ENCODE data around the gene TPCN1.

The TPCN1 gene

GRCh38 chr12:113239811-113240331 is 18.6 kb downstream of the TPCN1 start:
- DNase-seq: peak in 5 of 51 donors; percentile 17 to 31 (median 18)

GRCh38 chr12:113240395-113240794 is 19.1 kb downstream of the TPCN1 start:
- DNase-seq: peak in 1 of 51 donors; percentile 18

- DNase-seq: peak in 1 of 51 donors; percentile 26
Measured at GRCh38 chr12:113241191-113242025, 20.1 kb downstream of the TPCN1 start.

- peak in 1 of 51 donors; percentile 21 for DNase-seq
Measured at GRCh38 chr12:113242026-113242418, 20.8 kb downstream of the TPCN1 start.

GRCh38 chr12:113242560-113242959 is 21.3 kb downstream of the TPCN1 start:
- DNase-seq: no peak

GRCh38 chr12:113244047-113244460 is 22.8 kb downstream of the TPCN1 start:
- DNase-seq: peak in 48 of 51 donors; percentile 20 to 91 (median 72)

GRCh38 chr12:113244478-113244958 is 23.3 kb downstream of the TPCN1 start:
- peak in 24 of 51 donors; percentile 22 to 83 (median 46) for DNase-seq

GRCh38 chr12:113245695-113246477 is 24.6 kb downstream of the TPCN1 start:
- DNase-seq: peak in 38 of 51 donors; percentile 23 to 79 (median 61)

- DNase-seq: peak in 2 of 51 donors; percentile 25 to 61
Measured at GRCh38 chr12:113246478-113247122, 25.3 kb downstream of the TPCN1 start.

- DNase-seq: peak in 7 of 51 donors; percentile 16 to 41 (median 32)
Measured at GRCh38 chr12:113247123-113248050, 26.1 kb downstream of the TPCN1 start.

- DNase-seq: no peak
Measured at GRCh38 chr12:113248051-113248825, 27.0 kb downstream of the TPCN1 start.

- DNase-seq: no peak
Measured at GRCh38 chr12:113248842-113249435, 27.7 kb downstream of the TPCN1 start.

- DNase-seq: no peak
Measured at GRCh38 chr12:113249546-113249945, 28.3 kb downstream of the TPCN1 start.

GRCh38 chr12:113250045-113250444 is 28.8 kb downstream of the TPCN1 start:
- DNase-seq: no peak

GRCh38 chr12:113251404-113252070 is 30.3 kb downstream of the TPCN1 start:
- no peak for DNase-seq

- DNase-seq: no peak
Measured at GRCh38 chr12:113252494-113252893, 31.2 kb downstream of the TPCN1 start.

GRCh38 chr12:113253532-113254285 is 32.4 kb downstream of the TPCN1 start:
- DNase-seq: no peak

- DNase-seq: no peak
Measured at GRCh38 chr12:113254298-113254697, 33.0 kb downstream of the TPCN1 start.
